ENCODE results near the gene SPEM1.

The SPEM1 gene

DNA sequence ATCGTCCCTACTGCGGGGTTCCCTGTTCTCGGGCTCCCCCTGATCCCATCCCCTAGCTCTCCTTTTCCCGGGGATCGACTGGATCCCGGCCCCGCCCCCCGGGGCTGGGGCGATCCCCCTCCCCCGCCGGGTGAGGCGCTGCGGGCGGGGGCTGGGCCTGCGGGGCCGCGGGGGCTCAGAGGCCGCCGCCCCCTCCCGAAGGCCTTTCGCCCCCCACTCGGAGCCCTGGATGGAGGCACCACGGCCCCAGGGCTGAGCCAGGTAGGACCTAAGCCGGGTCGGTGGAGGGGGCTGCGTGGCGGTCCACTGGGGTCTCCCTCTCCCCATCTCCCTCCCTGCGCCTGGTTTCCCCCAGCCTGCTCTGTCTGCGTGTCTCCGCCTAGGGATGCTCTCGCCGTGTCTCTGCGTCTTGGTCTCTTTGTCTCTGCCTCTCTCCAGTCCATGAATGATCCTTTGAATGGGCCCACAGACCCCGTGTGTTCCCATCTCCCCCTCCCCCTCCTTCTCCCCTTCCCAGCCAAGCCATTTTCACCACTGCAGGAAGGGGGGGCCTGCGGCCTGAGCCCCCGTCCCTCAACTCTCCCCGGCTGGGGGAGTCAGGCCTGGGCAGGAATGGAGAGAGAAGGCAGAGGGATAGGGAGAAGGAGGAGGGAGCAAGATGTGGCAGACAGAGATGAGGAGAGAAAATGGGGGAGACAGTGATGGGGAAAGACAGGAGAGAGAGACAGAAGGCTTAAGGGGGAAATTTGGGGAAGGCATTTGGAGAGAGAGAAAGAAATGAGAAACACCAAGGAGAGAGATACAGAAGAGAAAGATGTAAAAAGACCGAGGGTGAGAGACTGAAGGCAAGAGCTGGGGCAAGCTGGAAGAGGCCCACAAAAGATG, 14.5 kb upstream of the SPEM1 start:
- H3K27me3 Mint-ChIP-seq = no peaks in the 10 kb centered on the region
- H3K27ac Mint-ChIP-seq = peak overlapping the region; percentile 64 to 92
- peak overlapping the region; percentile 91 to 95 for H3K4me3 Mint-ChIP-seq
- DNase-seq (no peak), ATAC-seq (replicated peaks) (no peak)
- no peaks in the 10 kb centered on the region for H3K9me3 Mint-ChIP-seq
- H3K36me3 Mint-ChIP-seq (ENCODE audit: insufficient read depth) = peaks cover 18% of the 10 kb centered on the region
- peaks cover 10 to 13% of the 10 kb centered on the region in 2 donors for H3K4me1 Mint-ChIP-seq (ENCODE audit: low read depth in 2 of 2)

DNA sequence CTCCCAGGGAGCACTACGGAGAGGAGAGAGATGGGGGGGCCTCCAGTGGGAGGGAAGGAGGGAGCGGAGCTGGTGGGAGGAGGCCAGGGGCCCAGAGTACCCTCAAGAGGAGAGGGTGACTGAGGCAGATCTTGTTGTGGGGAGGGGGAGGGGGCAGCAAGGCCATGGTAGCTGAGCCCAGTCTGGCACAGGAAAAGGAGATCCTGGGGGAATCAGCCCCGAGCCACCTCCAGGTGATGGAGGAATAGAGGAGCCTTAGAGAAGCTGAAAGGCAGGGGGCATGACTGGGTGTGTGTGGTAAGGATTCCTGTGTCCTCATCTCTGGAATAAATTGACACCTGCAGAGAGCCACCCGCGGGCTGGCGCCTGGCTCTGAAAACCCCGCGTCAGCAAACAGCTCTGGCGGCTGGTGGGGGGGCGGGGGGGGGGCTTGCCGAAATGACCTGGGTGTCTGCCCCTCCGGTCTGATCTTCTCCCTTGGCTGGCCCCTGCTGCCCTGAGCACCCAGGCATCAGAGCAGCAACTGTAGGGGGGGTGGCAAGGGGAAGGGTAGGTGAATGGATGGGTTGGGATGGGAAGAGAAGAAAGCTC, 13.8 kb upstream of the SPEM1 start:
- Mint-ChIP-seq H3K4me3 (peak overlapping the region; percentile 91 to 95), H3K27ac (peak overlapping the region; percentile 21 to 64), H3K36me3 (ENCODE audit: insufficient read depth) (peaks cover 18% of the 10 kb centered on the region), H3K27me3 (no peaks in the 10 kb centered on the region), H3K4me1 (ENCODE audit: low read depth in 2 of 2) (peaks cover 10 to 13% of the 10 kb centered on the region in 2 donors), H3K9me3 (no peaks in the 10 kb centered on the region)
- DNase-seq (no peak), ATAC-seq (replicated peaks) (no peak)

DNA sequence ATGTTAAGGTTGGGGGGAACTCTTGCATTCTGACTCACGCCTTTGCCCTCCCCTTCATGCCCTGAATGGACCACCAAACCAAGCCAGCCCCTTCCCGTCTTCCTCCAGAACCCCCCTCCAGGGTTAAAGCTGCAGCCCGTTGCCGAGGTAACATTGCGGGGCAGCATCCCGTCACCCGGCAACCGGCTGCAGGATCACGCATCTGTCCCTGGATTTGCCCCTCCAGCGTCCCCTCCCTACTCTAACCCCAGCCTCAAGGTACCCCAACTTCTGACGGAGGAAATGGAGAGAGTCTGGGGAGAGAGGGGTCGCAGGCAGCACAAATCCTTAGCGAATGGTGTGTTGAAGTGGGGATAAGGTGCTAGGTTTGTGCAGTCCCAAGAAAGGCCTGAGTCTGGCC, 13.0 kb upstream of the SPEM1 start:
- H3K4me3 Mint-ChIP-seq = peak overlapping the region in 1 of 2 donors; percentile 47
- DNase-seq (no peak), ATAC-seq (replicated peaks) (no peak)
- H3K27ac Mint-ChIP-seq = no peak overlapping the region
- H3K9me3 Mint-ChIP-seq = no peaks in the 10 kb centered on the region
- H3K4me1 Mint-ChIP-seq (ENCODE audit: low read depth in 2 of 2) = peaks cover 8 to 13% of the 10 kb centered on the region in 2 donors
- peaks cover 18% of the 10 kb centered on the region for H3K36me3 Mint-ChIP-seq (ENCODE audit: insufficient read depth)
- H3K27me3 Mint-ChIP-seq = no peaks in the 10 kb centered on the region

DNA sequence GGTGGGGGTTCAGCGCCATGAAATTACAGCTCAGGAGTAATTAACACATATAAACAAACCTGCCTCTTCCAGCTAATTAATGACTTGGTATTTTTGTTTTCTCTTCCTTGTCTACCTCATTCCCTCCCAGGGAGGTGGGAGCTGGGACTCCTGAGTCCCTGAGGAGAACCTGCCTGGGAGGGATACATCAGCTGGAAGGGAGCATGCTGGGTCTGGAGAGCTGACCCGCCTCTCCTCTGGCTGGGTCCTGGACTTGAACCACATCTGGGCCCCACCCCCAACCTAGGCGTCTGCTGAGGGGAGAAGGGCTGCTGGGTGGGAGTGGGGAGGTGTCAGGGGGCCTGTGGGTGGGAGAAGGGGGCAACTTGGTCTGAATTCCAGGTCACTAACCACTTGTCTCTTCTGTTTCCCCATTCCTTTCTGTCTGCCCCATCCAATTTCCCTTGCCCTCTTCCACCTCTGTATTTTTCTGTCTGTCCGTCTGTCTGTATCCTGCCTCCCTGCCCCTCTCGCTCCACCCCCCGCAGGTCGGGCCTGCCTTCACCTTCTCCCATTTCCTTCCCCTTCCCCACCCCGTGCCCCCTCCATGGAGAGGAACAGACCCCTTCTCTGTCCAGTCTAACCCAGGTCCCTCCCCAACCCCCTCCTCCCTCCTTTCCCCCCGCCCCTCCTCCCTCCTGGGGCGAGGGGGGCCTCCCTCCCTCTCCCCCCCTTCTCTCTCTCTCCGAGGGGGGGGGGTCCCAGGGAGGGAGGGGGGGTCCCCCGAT, 12.5 kb upstream of the SPEM1 start, which contains the start of gene NLGN2:
Gene NLGN2, plus strand, starts transcription at position 361 of the 767 bp plus-strand sequence. CDS start 411 bp downstream, outside the sequence.
- Mint-ChIP-seq H3K27me3 (no peaks in the 10 kb centered on the region), H3K4me3 (peak within 1 kb of the TSS in 1 of 2 donors; percentile 47), H3K9me3 (no peaks in the 10 kb centered on the region), H3K27ac (no peak within 1 kb of the TSS), H3K4me1 (ENCODE audit: low read depth in 2 of 2) (peaks cover 8 to 13% of the 10 kb centered on the region in 2 donors), H3K36me3 (ENCODE audit: insufficient read depth) (peaks cover 18% of the 10 kb centered on the region)
- ATAC-seq (replicated peaks) (no peak), DNase-seq (no peak)

DNA sequence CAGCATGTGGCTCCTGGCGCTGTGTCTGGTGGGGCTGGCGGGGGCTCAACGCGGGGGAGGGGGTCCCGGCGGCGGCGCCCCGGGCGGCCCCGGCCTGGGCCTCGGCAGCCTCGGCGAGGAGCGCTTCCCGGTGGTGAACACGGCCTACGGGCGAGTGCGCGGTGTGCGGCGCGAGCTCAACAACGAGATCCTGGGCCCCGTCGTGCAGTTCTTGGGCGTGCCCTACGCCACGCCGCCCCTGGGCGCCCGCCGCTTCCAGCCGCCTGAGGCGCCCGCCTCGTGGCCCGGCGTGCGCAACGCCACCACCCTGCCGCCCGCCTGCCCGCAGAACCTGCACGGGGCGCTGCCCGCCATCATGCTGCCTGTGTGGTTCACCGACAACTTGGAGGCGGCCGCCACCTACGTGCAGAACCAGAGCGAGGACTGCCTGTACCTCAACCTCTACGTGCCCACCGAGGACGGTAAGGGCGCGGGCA, 11.8 kb upstream of the SPEM1 start:
- Mint-ChIP-seq H3K9me3 (no peaks in the 10 kb centered on the region), H3K36me3 (ENCODE audit: insufficient read depth) (peaks cover 18% of the 10 kb centered on the region), H3K4me3 (no peak overlapping the region), H3K27me3 (no peaks in the 10 kb centered on the region), H3K4me1 (ENCODE audit: low read depth in 2 of 2) (peaks cover 6 to 8% of the 10 kb centered on the region in 2 donors), H3K27ac (no peak overlapping the region)
- DNase-seq (peak in 2 of 3 experiments; percentile 17 to 34), ATAC-seq (replicated peaks) (peak; percentile 9)

DNA sequence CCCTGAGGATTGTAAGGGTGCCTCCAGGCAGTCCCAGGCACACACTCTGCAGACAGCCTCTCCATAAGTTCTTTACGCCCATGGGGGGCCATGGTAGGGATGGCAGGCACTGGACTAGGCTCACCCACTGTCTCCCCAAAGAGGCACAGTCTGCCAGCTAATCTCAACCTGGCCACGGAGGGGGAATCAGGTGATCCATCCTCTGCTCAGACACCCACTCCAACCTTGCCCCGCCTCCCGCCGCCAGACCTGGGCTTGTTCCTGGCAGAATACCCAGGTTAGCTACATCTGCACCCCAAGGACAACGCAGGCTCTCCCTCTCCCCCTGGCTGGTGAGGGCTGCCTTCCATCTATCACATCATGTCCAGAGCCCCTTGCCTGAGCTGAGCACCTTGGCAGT, 11.3 kb upstream of the SPEM1 start:
- Mint-ChIP-seq H3K27ac (no peak overlapping the region), H3K4me1 (ENCODE audit: low read depth in 2 of 2) (peaks cover 6% of the 10 kb centered on the region in 2 donors), H3K36me3 (ENCODE audit: insufficient read depth) (peaks cover 18% of the 10 kb centered on the region), H3K27me3 (no peaks in the 10 kb centered on the region), H3K4me3 (peak overlapping the region in 1 of 2 donors; percentile 51), H3K9me3 (no peaks in the 10 kb centered on the region)
- ATAC-seq (replicated peaks) (no peak), DNase-seq (no peak)

DNA sequence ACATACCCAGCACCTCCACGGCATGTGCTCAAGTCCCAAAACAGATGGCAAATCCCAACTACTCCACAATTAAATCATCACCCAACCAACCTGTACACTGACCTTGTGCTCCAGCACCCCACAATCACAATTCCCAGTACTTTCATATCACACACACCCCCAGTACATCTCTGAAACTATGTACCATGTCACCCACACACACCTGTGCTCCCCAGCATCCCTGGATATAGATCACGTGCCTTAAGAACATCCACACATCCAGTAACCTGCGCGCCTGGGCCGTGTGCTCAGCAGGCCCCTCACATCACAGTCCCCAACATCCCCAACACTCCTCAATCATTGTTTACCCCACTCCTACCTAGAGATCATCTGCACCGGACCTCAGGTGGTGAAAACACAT, 10.4 kb upstream of the SPEM1 start:
- ATAC-seq (replicated peaks) (no peak), DNase-seq (no peak)
- H3K27me3 Mint-ChIP-seq = no peaks in the 10 kb centered on the region
- no peak overlapping the region for H3K4me3 Mint-ChIP-seq
- no peak overlapping the region for H3K27ac Mint-ChIP-seq
- H3K9me3 Mint-ChIP-seq = no peaks in the 10 kb centered on the region
- peaks cover 9% of the 10 kb centered on the region for H3K36me3 Mint-ChIP-seq (ENCODE audit: insufficient read depth)
- H3K4me1 Mint-ChIP-seq (ENCODE audit: low read depth in 2 of 2) = peaks cover 6% of the 10 kb centered on the region in 2 donors

DNA sequence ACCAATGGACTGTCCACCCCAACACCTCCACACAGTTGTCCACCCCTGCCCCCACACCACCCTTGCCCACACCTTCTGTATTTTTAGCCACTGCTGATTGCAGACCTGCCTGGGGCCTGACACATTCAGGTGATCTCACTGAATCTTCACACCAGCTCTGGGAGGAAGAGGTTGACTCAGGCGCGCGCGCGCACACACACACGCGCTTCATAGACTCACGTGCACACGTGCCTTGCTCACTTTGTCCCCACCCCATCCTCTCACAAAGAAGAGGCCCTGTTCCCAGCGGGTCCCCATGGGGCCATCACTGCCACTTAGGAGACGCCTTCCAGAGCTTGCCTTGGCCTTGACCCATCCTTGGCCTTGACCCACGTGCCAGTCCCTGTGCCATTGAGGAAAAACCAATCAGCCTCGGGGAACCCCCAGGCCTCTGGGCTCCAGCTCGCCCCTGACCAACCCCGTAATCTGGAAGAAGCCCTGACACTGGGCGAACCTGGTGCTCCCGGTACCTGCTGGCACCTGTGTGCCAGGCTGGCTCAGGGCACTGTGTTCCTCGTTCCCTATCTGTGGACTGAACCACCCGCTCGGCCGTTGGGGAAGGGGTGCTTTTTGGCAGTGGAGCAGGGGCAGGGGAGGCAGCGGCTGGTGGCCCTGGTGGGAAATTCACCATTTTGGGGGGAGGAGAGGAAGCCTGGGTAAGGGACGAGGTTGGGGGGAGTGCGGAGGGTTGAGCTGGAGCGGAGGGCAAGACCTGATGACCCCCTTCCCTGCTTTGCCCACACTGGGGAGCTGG, 9.3 kb upstream of the SPEM1 start:
- H3K27me3 Mint-ChIP-seq = no peaks in the 10 kb centered on the region
- H3K27ac Mint-ChIP-seq = no peak overlapping the region
- DNase-seq (no peak), ATAC-seq (replicated peaks) (no peak)
- H3K4me1 Mint-ChIP-seq (ENCODE audit: low read depth in 2 of 2) = peaks cover 2 to 5% of the 10 kb centered on the region in 2 donors
- no peak overlapping the region for H3K4me3 Mint-ChIP-seq
- no peaks in the 10 kb centered on the region for H3K9me3 Mint-ChIP-seq
- H3K36me3 Mint-ChIP-seq (ENCODE audit: insufficient read depth) = peaks cover 9% of the 10 kb centered on the region

DNA sequence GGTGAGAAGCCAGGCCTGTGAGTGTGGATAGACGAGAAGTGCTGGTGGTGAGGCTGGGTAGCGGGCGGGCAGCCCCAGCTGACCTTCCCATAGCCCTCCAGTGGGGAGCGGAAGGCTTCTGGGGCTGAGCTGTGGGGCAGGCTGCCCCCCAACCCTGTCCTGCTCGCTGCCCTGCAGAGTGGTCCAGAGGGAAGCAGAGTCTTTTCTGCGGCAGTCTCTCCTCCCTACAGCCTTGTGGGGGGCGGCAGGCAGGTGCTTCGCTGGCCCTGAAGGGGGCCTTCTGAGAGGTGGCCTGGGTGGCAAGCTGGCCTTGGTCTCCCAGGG, 8.7 kb upstream of the SPEM1 start:
- Mint-ChIP-seq H3K4me3 (no peak overlapping the region), H3K4me1 (ENCODE audit: low read depth in 2 of 2) (peaks cover under 1 to 3% of the 10 kb centered on the region in 2 donors), H3K27ac (no peak overlapping the region), H3K9me3 (no peaks in the 10 kb centered on the region), H3K36me3 (ENCODE audit: insufficient read depth) (peaks cover 7% of the 10 kb centered on the region), H3K27me3 (no peaks in the 10 kb centered on the region)
- no peak for DNase-seq
- ATAC-seq (replicated peaks) = no peak

DNA sequence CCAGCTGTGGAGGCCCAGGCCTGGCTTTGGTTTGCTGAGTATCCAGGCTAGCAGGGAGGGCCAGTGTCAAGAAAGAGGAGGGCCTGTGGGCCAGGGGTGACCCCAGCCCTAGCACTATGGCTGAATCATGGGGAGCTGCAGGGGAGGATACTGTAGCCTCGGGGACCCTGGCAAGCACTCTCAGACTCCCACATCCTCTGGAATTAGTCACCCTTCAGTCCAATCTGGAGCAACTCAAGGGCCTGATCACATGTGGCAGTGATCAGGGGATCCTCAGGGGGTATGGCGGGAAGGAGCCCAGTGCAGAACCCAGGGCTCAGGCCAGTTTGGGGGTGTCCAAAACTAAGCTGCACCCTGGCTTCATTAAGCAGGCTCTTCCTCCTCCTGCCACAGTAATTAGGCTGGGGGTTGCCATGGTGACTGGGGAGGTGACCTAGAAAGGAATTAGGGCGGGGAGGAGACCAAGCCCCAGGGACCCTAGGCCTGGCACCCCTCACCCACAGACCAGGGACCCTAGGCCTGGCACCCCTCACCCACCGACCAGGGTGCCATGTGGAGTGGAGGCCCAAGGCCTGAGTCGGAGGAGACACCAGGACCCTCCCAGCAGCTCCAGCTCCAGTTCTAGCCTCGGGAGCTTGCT, 6.7 kb upstream of the SPEM1 start:
- Mint-ChIP-seq H3K4me3 (no peak overlapping the region), H3K4me1 (ENCODE audit: low read depth in 2 of 2) (peaks cover 1 to 4% of the 10 kb centered on the region in 2 donors), H3K27me3 (peaks cover 0 to under 1% of the 10 kb centered on the region in 2 donors), H3K36me3 (ENCODE audit: insufficient read depth) (no peaks in the 10 kb centered on the region), H3K9me3 (no peaks in the 10 kb centered on the region), H3K27ac (no peak overlapping the region)
- ATAC-seq (replicated peaks) (no peak), DNase-seq (no peak)

DNA sequence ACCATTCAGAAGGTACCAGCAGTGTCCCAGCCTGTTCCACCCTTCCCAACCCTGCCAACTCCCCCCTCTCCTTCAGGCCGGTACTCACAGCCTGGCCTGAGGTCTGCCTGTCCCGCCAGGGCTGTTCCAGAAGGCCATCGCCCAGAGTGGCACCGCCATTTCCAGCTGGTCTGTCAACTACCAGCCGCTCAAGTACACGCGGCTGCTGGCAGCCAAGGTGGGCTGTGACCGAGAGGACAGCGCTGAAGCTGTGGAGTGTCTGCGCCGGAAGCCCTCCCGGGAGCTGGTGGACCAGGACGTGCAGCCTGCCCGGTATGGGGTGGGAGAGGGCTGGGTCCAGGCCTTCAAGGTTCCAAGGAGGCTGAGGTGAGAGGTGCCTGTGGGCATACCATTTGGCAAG, 5.3 kb upstream of the SPEM1 start:
- no peak for DNase-seq
- H3K4me1 Mint-ChIP-seq (ENCODE audit: low read depth in 2 of 2) = peaks cover 1 to 4% of the 10 kb centered on the region in 2 donors
- H3K27ac Mint-ChIP-seq = no peak overlapping the region
- H3K4me3 Mint-ChIP-seq = no peak overlapping the region
- H3K9me3 Mint-ChIP-seq = no peaks in the 10 kb centered on the region
- no peaks in the 10 kb centered on the region for H3K36me3 Mint-ChIP-seq (ENCODE audit: insufficient read depth)
- peaks cover 6 to 10% of the 10 kb centered on the region in 2 donors for H3K27me3 Mint-ChIP-seq
- ATAC-seq (replicated peaks) = no peak

DNA sequence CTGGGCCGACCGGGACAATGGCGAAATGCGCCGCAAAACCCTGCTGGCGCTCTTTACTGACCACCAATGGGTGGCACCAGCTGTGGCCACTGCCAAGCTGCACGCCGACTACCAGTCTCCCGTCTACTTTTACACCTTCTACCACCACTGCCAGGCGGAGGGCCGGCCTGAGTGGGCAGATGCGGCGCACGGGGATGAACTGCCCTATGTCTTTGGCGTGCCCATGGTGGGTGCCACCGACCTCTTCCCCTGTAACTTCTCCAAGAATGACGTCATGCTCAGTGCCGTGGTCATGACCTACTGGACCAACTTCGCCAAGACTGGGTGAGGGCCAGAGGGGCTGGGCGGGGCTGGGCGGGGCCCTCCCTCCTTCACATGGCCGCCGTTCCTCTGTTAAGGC, 4.3 kb upstream of the SPEM1 start:
- no peak overlapping the region for H3K27ac Mint-ChIP-seq
- H3K27me3 Mint-ChIP-seq = peaks cover 7 to 10% of the 10 kb centered on the region in 2 donors
- no peaks in the 10 kb centered on the region for H3K9me3 Mint-ChIP-seq
- peaks cover 1 to 4% of the 10 kb centered on the region in 2 donors for H3K4me1 Mint-ChIP-seq (ENCODE audit: low read depth in 2 of 2)
- DNase-seq = no peak
- H3K36me3 Mint-ChIP-seq (ENCODE audit: insufficient read depth) = no peaks in the 10 kb centered on the region
- no peak overlapping the region for H3K4me3 Mint-ChIP-seq
- ATAC-seq (replicated peaks) = no peak

Data from effector memory CD8-positive, alpha-beta T cell (primary cell).